ENCODE results near the gene RBFOX1.
"Not testable (repeated sequence)": the region's sequence is repeated elsewhere in the genome, so short reads cannot be mapped to it uniquely, and the experiment has no call there.

The RBFOX1 gene

GRCh38 chr16:7501868-7502267 is 169.2 kb downstream of the RBFOX1 start:
- H3K4me3 ChIP-seq, result no peak overlapping the region
- TF ChIP-seq CTCF (IDR thresholded peaks at IDR 0.05), result no peak
- no peak overlapping the region for H3K27ac ChIP-seq
- no peak for DNase-seq (ENCODE audit: low spot score)

- DNase-seq (ENCODE audit: low spot score); H3K27ac ChIP-seq; H3K4me3 ChIP-seq: not testable (repeated sequence)
Measured at GRCh38 chr16:7502591-7503157, 170.0 kb downstream of the RBFOX1 start.

GRCh38 chr16:7503666-7504065 is 171.0 kb downstream of the RBFOX1 start:
- no peak overlapping the region for H3K27ac ChIP-seq
- no peak for DNase-seq (ENCODE audit: low spot score)
- TF ChIP-seq CTCF (IDR thresholded peaks at IDR 0.05), result no peak
- H3K4me3 ChIP-seq, result no peak overlapping the region

- DNase-seq (ENCODE audit: low spot score), result no peak
- Histone ChIP-seq H3K27ac (no peak overlapping the region), H3K4me3 (no peak overlapping the region)
- no peak for TF ChIP-seq CTCF (IDR thresholded peaks at IDR 0.05)
Measured at GRCh38 chr16:7504844-7505243, 172.2 kb downstream of the RBFOX1 start.

- TF ChIP-seq CTCF (IDR thresholded peaks at IDR 0.05), result no peak
- Histone ChIP-seq H3K4me3 (no peak overlapping the region), H3K27ac (no peak overlapping the region)
- no peak for DNase-seq (ENCODE audit: low spot score)
Measured at GRCh38 chr16:7505495-7505894, 172.8 kb downstream of the RBFOX1 start.

- DNase-seq (ENCODE audit: low spot score), result no peak
- TF ChIP-seq CTCF (IDR thresholded peaks at IDR 0.05), result no peak
- Histone ChIP-seq H3K4me3 (no peak overlapping the region), H3K27ac (no peak overlapping the region)
Measured at GRCh38 chr16:7506363-7506762, 173.7 kb downstream of the RBFOX1 start.

- DNase-seq (ENCODE audit: low spot score), result no peak
- H3K27ac ChIP-seq, result no peak overlapping the region
- no peak overlapping the region for H3K4me3 ChIP-seq
- no peak for TF ChIP-seq CTCF (IDR thresholded peaks at IDR 0.05)
Measured at GRCh38 chr16:7508656-7509055, 176.0 kb downstream of the RBFOX1 start.
